B cell (primary cell): ENCODE results near the gene JUP. TPM values are rescaled to one million over a fixed set of nuclear protein-coding genes. Genes with fewer than 3 reads are reported as not detected.
A peak's percentile ranks its signal among the peaks of the same experiment; 100 is the strongest.

Experiments
- ATAC-seq: fragments of 200-7000 bp; cut with Tn5 transposase; one replicate; pipeline ENCODE4 v1.10.0; 2021; ENCODE audit warnings: low read depth, mild to moderate bottlenecking, moderate number of reproducible peaks, moderate library complexity
- CTCF ChIA-PET: fragments of 350-600 bp; sonication (Branson Sonifier 250); formaldehyde crosslinking; loops from one replicate; lab custom pipeline; 2021; ENCODE audit warnings: antibody characterized with exemption, inconsistent platforms; lab: Charles Lee
- POLR2A ChIA-PET: fragments of 350-600 bp; sonication (Branson Sonifier 250); formaldehyde crosslinking; loops from one replicate; lab custom pipeline; 2021; ENCODE audit warnings: antibody characterized with exemption; lab: Charles Lee
- DNase-seq: peaks from one replicate; pipeline ENCODE4 v3.0.0; 2013
- H2AFZ ChIP-seq: 2 replicates; pipeline ENCODE4 v1.6.1; 2012; ENCODE audit warnings: mild to moderate bottlenecking, low read depth, low read length; ENCODE audit not compliant: insufficient read depth, poor library complexity, severe bottlenecking
- H3K27ac ChIP-seq, 2 donors: 1 replicate in 1 of 2; 2 replicates in 1 of 2; pipeline ENCODE4 v1.5.1; 2012 to 2013; ENCODE audit warnings: low read length in 2 of 2, mild to moderate bottlenecking in 2 of 2, moderate library complexity in 1 of 2
- H3K27me3 ChIP-seq, 4 experiments: fragments of 200-600 bp in 1 of 4; sonication (generic) in 1 of 4; replicated peaks in 1 of 4; 1 replicate in 2 of 4; 2 replicates in 2 of 4; pipeline versions ENCODE4 v1.6.1 to v1.7.0; 2013 to 2016; ENCODE audit warnings: low read length in 3 of 4, mild to moderate bottlenecking in 2 of 4, mixed read lengths in 1 of 4, moderate library complexity in 1 of 4; ENCODE audit not compliant: insufficient read depth in 4 of 4, control insufficient read depth in 3 of 4; ENCODE audit errors: control extremely low read depth in 1 of 4
- H3K36me3 ChIP-seq, 2 experiments: replicated peaks in 1 of 2; 1 replicate in 1 of 2; 2 replicates in 1 of 2; pipeline versions ENCODE4 v1.6.1 to v1.7.1; 2013; ENCODE audit warnings: low read length in 1 of 2; ENCODE audit not compliant: insufficient read depth in 2 of 2, control insufficient read depth in 1 of 2; ENCODE audit errors: control extremely low read depth in 1 of 2, extremely low read depth in 1 of 2
- H3K4me1 ChIP-seq, 2 donors: fragments of 200-600 bp in 1 of 2; sonication (generic) in 1 of 2; 1 replicate in 1 of 2; 2 replicates in 1 of 2; pipeline versions ENCODE4 v1.5.1 to v1.6.1; 2013 to 2017; ENCODE audit warnings: low read length in 2 of 2; ENCODE audit not compliant: control insufficient read depth in 2 of 2, insufficient read depth in 2 of 2
- H3K4me2 ChIP-seq: replicated peaks from 2 replicates; pipeline ENCODE3; 2012; ENCODE audit warnings: mild to moderate bottlenecking, low read depth, low read length; ENCODE audit not compliant: poor library complexity, severe bottlenecking
- H3K4me3 ChIP-seq, 5 experiments: fragments of 200-600 bp in 1 of 5; sonication (generic) in 1 of 5; 1 replicate in 3 of 5; 2 replicates in 2 of 5; pipeline versions ENCODE4 v1.5.1 to v1.7.0; 2011 to 2016; ENCODE audit warnings: low read length in 4 of 5, mild to moderate bottlenecking in 4 of 5, low read depth in 2 of 5, control low read depth in 1 of 5, moderate library complexity in 1 of 5; ENCODE audit not compliant: insufficient read depth in 1 of 5; ENCODE audit errors: control extremely low read depth in 1 of 5, extremely low read depth in 1 of 5
- H3K79me2 ChIP-seq: fragments of 200-600 bp; sonication (generic); one replicate; pipeline ENCODE4 v1.6.0; 2016; ENCODE audit warnings: low read length; ENCODE audit not compliant: control insufficient read depth, insufficient read depth
- H3K9ac ChIP-seq: fragments of 200-600 bp; sonication (generic); 2 replicates; pipeline ENCODE4 v1.6.1; 2017; ENCODE audit warnings: mild to moderate bottlenecking, low read length, moderate library complexity
- H3K9me3 ChIP-seq, 3 donors: one replicate each; pipeline versions ENCODE4 v1.6.1 to v1.7.1; 2013; ENCODE audit warnings: low read length in 2 of 3; ENCODE audit not compliant: control insufficient read depth in 2 of 3, insufficient read depth in 1 of 3; ENCODE audit errors: control extremely low read depth in 1 of 3
- H4K20me1 ChIP-seq: 2 replicates; pipeline ENCODE4 v1.6.0; 2012; ENCODE audit warnings: mild to moderate bottlenecking, low read length; ENCODE audit not compliant: insufficient read depth, control insufficient read depth, poor library complexity, severe bottlenecking
- H3K27ac Mint-ChIP-seq: one replicate; pipeline ENCODE4 v1.8.0; 2021; ENCODE audit warnings: mixed read lengths
- H3K27me3 Mint-ChIP-seq: one replicate; pipeline ENCODE4 v1.8.0; 2021; ENCODE audit warnings: mixed read lengths
- H3K4me1 Mint-ChIP-seq: one replicate; pipeline ENCODE4 v1.8.0; 2021; ENCODE audit warnings: mixed read lengths
- H3K4me3 Mint-ChIP-seq: one replicate; pipeline ENCODE4 v1.8.0; 2021; ENCODE audit warnings: mixed read lengths
- H3K9me3 Mint-ChIP-seq: one replicate; pipeline ENCODE4 v1.8.0; 2022; ENCODE audit warnings: mixed read lengths; ENCODE audit not compliant: insufficient read depth
- EZH2 ChIP-seq: IDR thresholded peaks from 2 replicates; pipeline ENCODE4 v1.6.1; 2012; ENCODE audit warnings: borderline replicate concordance, low read depth, mild to moderate bottlenecking, moderate library complexity, low read length; ENCODE audit not compliant: insufficient read depth, poor library complexity, severe bottlenecking
- WGBS: methylation state at CpG from one replicate; pipeline ENCODE4 v1.1.5; 2013; ENCODE audit warnings: missing lambda C conversion rate; ENCODE audit not compliant: insufficient coverage; 5-methylcytosine and 5-hydroxymethylcytosine counted together
- intact Hi-C: fragments of 100-400 bp; cut with micrococcal nuclease; formaldehyde crosslinking; loops from one replicate; pipeline ENCODE4 v1.10.0; 2022
- polyA plus RNA-seq: library from polyadenylated mRNA; depleted of rRNA; stranded (reverse); fragments of >200 nt; gene quantifications from 2 replicates; pipeline ENCODE4 v1.2.3, GENCODE V29; 2012
- total RNA-seq, 2 donors: library from RNA; stranded (reverse); fragments of 120-200 nt in 1 of 2; gene quantifications; 1 replicate in 1 of 2; 2 replicates in 1 of 2; pipeline versions ENCODE4 v1.2.3 to v1.2.4, GENCODE V29; 2013 to 2022
- TF ChIP-seq, protein P1 (sequence below): fragments of 200-600 bp; IDR thresholded peaks from one replicate; pipeline ENCODE4 v1.8.0; 2022; ENCODE audit warnings: antibody characterized with exemption, mild to moderate bottlenecking

The JUP gene
- total and polyA plus RNA-seq, 2 donors (not counting 1 experiment from before 2014, with no cell fraction given) = 62.9 to 63.3 TPM

- WGBS = 3% methylated on average over 22 of the region's 22 CpGs
- peaks cover 33 to 55% of the 10 kb centered on the region in 2 donors for H3K4me1 ChIP-seq
- peaks cover 46% of the 10 kb centered on the region for H3K4me1 Mint-ChIP-seq
- ChIA-PET CTCF (interaction anchor here (0.9 to 4.8 kb wide), 16 partner anchors 8 to 232 kb away, joined by 3 to 63 read pairs (median 6); partner anchors contain the start of genes DNAJC7, EIF1, FKBP10 and P3H4), POLR2A (interaction anchor here (0.5 to 2.1 kb wide), 9 partner anchors 11 to 603 kb away, joined by 3 to 14 read pairs (median 3); partner anchors contain the start of genes EIF1 and STAT3)
- H3K4me2 ChIP-seq = peak overlapping the region; percentile 83
- peaks cover 34% of the 10 kb centered on the region for H3K79me2 ChIP-seq
- peaks cover 0 to 4% (median 0%) of the 10 kb centered on the region in 3 donors for H3K9me3 ChIP-seq
- DNase-seq = peak; percentile 87
- peak overlapping the region; percentile 85 for H2AFZ ChIP-seq
- no peak for ATAC-seq
- no peaks in the 10 kb centered on the region for H3K9me3 Mint-ChIP-seq
- H3K4me3 Mint-ChIP-seq = peak overlapping the region; percentile 88
- TF ChIP-seq EZH2 = no peak
- TF ChIP-seq, protein P1, sequence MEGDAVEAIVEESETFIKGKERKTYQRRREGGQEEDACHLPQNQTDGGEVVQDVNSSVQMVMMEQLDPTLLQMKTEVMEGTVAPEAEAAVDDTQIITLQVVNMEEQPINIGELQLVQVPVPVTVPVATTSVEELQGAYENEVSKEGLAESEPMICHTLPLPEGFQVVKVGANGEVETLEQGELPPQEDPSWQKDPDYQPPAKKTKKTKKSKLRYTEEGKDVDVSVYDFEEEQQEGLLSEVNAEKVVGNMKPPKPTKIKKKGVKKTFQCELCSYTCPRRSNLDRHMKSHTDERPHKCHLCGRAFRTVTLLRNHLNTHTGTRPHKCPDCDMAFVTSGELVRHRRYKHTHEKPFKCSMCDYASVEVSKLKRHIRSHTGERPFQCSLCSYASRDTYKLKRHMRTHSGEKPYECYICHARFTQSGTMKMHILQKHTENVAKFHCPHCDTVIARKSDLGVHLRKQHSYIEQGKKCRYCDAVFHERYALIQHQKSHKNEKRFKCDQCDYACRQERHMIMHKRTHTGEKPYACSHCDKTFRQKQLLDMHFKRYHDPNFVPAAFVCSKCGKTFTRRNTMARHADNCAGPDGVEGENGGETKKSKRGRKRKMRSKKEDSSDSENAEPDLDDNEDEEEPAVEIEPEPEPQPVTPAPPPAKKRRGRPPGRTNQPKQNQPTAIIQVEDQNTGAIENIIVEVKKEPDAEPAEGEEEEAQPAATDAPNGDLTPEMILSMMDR = no peak
- intact Hi-C loops = loop anchor here (1.0 to 5.0 kb wide), 5 partner anchors 15 to 131 kb away; partner anchors contain the start of genes ACLY, EIF1 and P3H4
- H4K20me1 ChIP-seq = peaks cover 24% of the 10 kb centered on the region
- H3K27ac ChIP-seq = peak overlapping the region; percentile 64 to 72
- H3K4me3 ChIP-seq = peak overlapping the region; percentile 53 to 76 (median 68)
- peak overlapping the region; percentile 86 for H3K27ac Mint-ChIP-seq
- H3K36me3 ChIP-seq = no peaks in the 10 kb centered on the region
- H3K27me3 ChIP-seq = no peaks in the 10 kb centered on the region
- H3K27me3 Mint-ChIP-seq = no peaks in the 10 kb centered on the region
- H3K9ac ChIP-seq = peak overlapping the region; percentile 73
These were observed 668 bp downstream of the JUP start for GRCh38 chr17:41785859-41786226.
